WTC11 (cell line): ENCODE data around the gene MED4. TPM values are rescaled to one million over a fixed set of nuclear protein-coding genes. Genes with fewer than 3 reads are reported as not detected.

ENCODE experiments used
- CREM ChIP-seq: sonication (generic); formaldehyde crosslinking; IDR thresholded peaks from 2 replicates; pipeline ENCODE4 v1.8.1; 2022; ENCODE audit warnings: mild to moderate bottlenecking, missing genetic modification reagents, moderate library complexity
- FOXJ3 ChIP-seq: sonication (generic); formaldehyde crosslinking; IDR thresholded peaks from 2 replicates; pipeline ENCODE4 v1.9.0; 2021; ENCODE audit warnings: missing genetic modification reagents, mild to moderate bottlenecking, borderline replicate concordance
- FOXK1 ChIP-seq: sonication (generic); formaldehyde crosslinking; IDR thresholded peaks from 2 replicates; pipeline ENCODE4 v1.8.0; 2022; ENCODE audit warnings: mild to moderate bottlenecking, moderate library complexity, missing genetic modification reagents
- GABPB1 ChIP-seq: sonication (generic); formaldehyde crosslinking; IDR thresholded peaks from 2 replicates; pipeline ENCODE4 v1.8.1; 2023; ENCODE audit warnings: mild to moderate bottlenecking, missing genetic modification reagents
- GRHL2 ChIP-seq: fragments of 250-450 bp; sonication (Bioruptor Pico); IDR thresholded peaks from 2 replicates; pipeline ENCODE4 v1.8.0; 2022; ENCODE audit warnings: mild to moderate bottlenecking, moderate library complexity; ENCODE audit not compliant: insufficient replicate concordance, severe bottlenecking
- HMGXB4 ChIP-seq: sonication (generic); formaldehyde crosslinking; IDR thresholded peaks from 2 replicates; pipeline ENCODE4 v1.8.1; 2023; ENCODE audit warnings: mild to moderate bottlenecking, moderate library complexity, missing genetic modification reagents
- JAZF1 ChIP-seq: fragments of 250-450 bp; sonication (Bioruptor Pico); IDR thresholded peaks from 2 replicates; pipeline ENCODE4 v1.9.0; 2021; ENCODE audit warnings: moderate library complexity, mild to moderate bottlenecking, inconsistent platforms
- JUN ChIP-seq: sonication (generic); formaldehyde crosslinking; IDR thresholded peaks from 2 replicates; pipeline ENCODE4 v1.8.0; 2023; ENCODE audit warnings: mild to moderate bottlenecking, missing genetic modification reagents
- MYBL2 ChIP-seq: sonication (generic); formaldehyde crosslinking; IDR thresholded peaks from 2 replicates; pipeline ENCODE4 v1.8.1; 2023; ENCODE audit warnings: mild to moderate bottlenecking, moderate library complexity, missing genetic modification reagents
- NFATC4 ChIP-seq: fragments of 250-450 bp; sonication (Bioruptor Pico); IDR thresholded peaks from 2 replicates; pipeline ENCODE4 v1.9.0; 2021; ENCODE audit warnings: mild to moderate bottlenecking
- NFE2L1 ChIP-seq: sonication (generic); formaldehyde crosslinking; IDR thresholded peaks from 2 replicates; pipeline ENCODE4 v1.8.1; 2023; ENCODE audit warnings: missing genetic modification reagents
- NR2C2 ChIP-seq: sonication (generic); formaldehyde crosslinking; IDR thresholded peaks from 2 replicates; pipeline ENCODE4 v1.8.0; 2022; ENCODE audit warnings: mild to moderate bottlenecking, missing genetic modification reagents
- NR3C1 ChIP-seq: sonication (generic); formaldehyde crosslinking; conservative IDR thresholded peaks from 2 replicates; pipeline ENCODE4 v1.8.1; 2023; ENCODE audit warnings: low read depth, mild to moderate bottlenecking, missing genetic modification reagents
- OVOL2 ChIP-seq: fragments of 250-450 bp; sonication (Bioruptor Pico); IDR thresholded peaks from 2 replicates; pipeline ENCODE4 v1.9.0; 2021; ENCODE audit warnings: mild to moderate bottlenecking, borderline replicate concordance
- RELA ChIP-seq: sonication (generic); formaldehyde crosslinking; IDR thresholded peaks from 2 replicates; pipeline ENCODE4 v1.8.1; 2022; ENCODE audit warnings: missing genetic modification reagents, mild to moderate bottlenecking, borderline replicate concordance
- SOX15 ChIP-seq: fragments of 250-450 bp; sonication (Bioruptor Pico); IDR thresholded peaks from 2 replicates; pipeline ENCODE4 v1.9.0; 2021; ENCODE audit warnings: mild to moderate bottlenecking
- SP1 ChIP-seq: sonication (generic); formaldehyde crosslinking; conservative IDR thresholded peaks from 2 replicates; pipeline ENCODE4 v1.8.1; 2022; ENCODE audit warnings: missing genetic modification reagents
- TP53 ChIP-seq: sonication (generic); formaldehyde crosslinking; IDR thresholded peaks from 2 replicates; pipeline ENCODE4 v1.8.1; 2023; ENCODE audit warnings: mild to moderate bottlenecking, missing genetic modification reagents
- ZBTB21 ChIP-seq: sonication (generic); formaldehyde crosslinking; IDR thresholded peaks from 2 replicates; pipeline ENCODE4 v1.8.1; 2023; ENCODE audit warnings: mild to moderate bottlenecking, missing genetic modification reagents, borderline replicate concordance
- ZNF219 ChIP-seq: sonication (generic); formaldehyde crosslinking; IDR thresholded peaks from 2 replicates; pipeline ENCODE4 v1.8.0; 2023; ENCODE audit warnings: missing genetic modification reagents, mild to moderate bottlenecking, borderline replicate concordance
- ZNF232 ChIP-seq: sonication (generic); formaldehyde crosslinking; IDR thresholded peaks from 2 replicates; pipeline ENCODE4 v1.8.0; 2022; ENCODE audit warnings: mild to moderate bottlenecking, missing genetic modification reagents
- ZNF317 ChIP-seq: sonication (generic); formaldehyde crosslinking; IDR thresholded peaks from 2 replicates; pipeline ENCODE4 v1.8.1; 2023; ENCODE audit warnings: low read depth, mild to moderate bottlenecking, moderate library complexity, missing genetic modification reagents, borderline replicate concordance
- ZNF416 ChIP-seq: fragments of 250-450 bp; sonication (Bioruptor Pico); IDR thresholded peaks from 2 replicates; pipeline ENCODE4 v1.9.0; 2021; ENCODE audit warnings: mild to moderate bottlenecking, inconsistent platforms
- total RNA-seq: library from RNA; stranded (reverse); gene quantifications from 3 replicates; pipeline ENCODE4 v1.2.3, GENCODE V29; 2021
- TF ChIP-seq, protein P1 (sequence below): sonication (generic); formaldehyde crosslinking; IDR thresholded peaks from 2 replicates; pipeline ENCODE4 v1.8.0; 2022; ENCODE audit warnings: mild to moderate bottlenecking, missing genetic modification reagents
- TF ChIP-seq, protein P2 (sequence below): sonication (generic); formaldehyde crosslinking; IDR thresholded peaks from 2 replicates; pipeline ENCODE4 v1.8.0; 2023; ENCODE audit warnings: mild to moderate bottlenecking, missing genetic modification reagents
- TF ChIP-seq, protein P3 (sequence below): sonication (generic); formaldehyde crosslinking; IDR thresholded peaks from 2 replicates; pipeline ENCODE4 v1.8.1; 2022; ENCODE audit warnings: low read depth, missing genetic modification reagents, borderline replicate concordance
- TF ChIP-seq, protein P4 (sequence below): fragments of 250-450 bp; sonication (Bioruptor Pico); conservative IDR thresholded peaks from 2 replicates; pipeline ENCODE4 v1.9.0; 2021; ENCODE audit warnings: mild to moderate bottlenecking

Gene MED4
- total RNA-seq, 1 experiment from 2014 or later = 48.1 TPM

DNA sequence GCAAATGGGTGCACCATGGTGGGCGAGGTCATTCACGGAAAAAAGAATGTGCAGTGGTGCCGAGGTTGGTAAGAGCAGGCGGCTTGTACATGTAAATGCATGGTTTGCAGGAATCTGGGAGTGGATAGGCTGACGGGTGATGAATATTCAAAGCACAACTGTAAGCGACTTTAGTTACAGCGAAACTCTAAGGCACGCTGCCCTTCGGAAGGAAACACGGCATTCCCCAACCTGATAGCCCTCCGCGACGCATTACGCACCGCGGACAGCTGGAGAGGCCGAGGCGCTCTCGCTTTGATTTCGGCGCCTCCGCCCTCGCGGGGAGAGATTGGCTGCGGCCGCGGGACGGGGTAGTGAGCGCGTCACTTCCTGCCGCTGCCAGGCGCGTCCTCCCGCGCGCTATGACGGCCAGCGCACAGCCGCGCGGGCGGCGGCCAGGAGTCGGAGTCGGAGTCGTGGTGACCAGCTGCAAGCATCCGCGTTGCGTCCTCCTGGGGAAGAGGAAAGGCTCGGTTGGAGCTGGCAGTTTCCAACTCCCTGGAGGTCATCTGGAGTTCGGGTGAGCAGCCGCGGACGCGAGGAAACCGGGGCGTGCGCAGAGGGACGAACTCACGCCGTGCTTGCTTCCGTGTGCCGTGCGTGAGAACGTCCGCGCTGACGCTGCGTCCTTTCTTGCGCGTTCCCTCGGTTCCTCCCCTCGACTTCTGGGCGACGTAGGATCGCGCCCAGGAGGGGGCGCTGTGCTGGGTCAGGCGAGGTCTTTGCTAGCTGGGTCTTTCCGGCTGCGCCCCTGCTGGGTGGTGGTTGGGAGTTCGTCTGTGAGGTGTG lies 57.3 kb downstream of the MED4 start, which contains the start of gene NUDT15 (continued):
- 0 out of 2 replicates have a peak, but pooled peaks have one; percentile 68 for TF ChIP-seq ZNF416 (CRISPR knock-in tag)
- peak; percentile 87; the same call in 1 of the 2 replicates for TF ChIP-seq TP53 (CRISPR knock-in tag)
- peak; percentile 90 for TF ChIP-seq ZBTB21 (CRISPR knock-in tag)
- no peak for TF ChIP-seq SOX15 (CRISPR knock-in tag)
- 0 out of 2 replicates have a peak, but pooled peaks have one; percentile 56 for TF ChIP-seq FOXJ3 (CRISPR knock-in tag)
- peak; percentile 85 for TF ChIP-seq SP1
- no peak for TF ChIP-seq ZNF317 (CRISPR knock-in tag)
- TF ChIP-seq NR3C1 (CRISPR knock-in tag) = peak; percentile 95; the same call in 1 of the 2 replicates
- TF ChIP-seq CREM (CRISPR knock-in tag) = peak; percentile 87
- no peak for TF ChIP-seq JUN (CRISPR knock-in tag)
- peak; percentile 94; the same call in 1 of the 2 replicates for TF ChIP-seq ZNF232 (CRISPR knock-in tag)
- TF ChIP-seq FOXK1 (CRISPR knock-in tag) = peak; percentile 77
- TF ChIP-seq, protein P1, sequence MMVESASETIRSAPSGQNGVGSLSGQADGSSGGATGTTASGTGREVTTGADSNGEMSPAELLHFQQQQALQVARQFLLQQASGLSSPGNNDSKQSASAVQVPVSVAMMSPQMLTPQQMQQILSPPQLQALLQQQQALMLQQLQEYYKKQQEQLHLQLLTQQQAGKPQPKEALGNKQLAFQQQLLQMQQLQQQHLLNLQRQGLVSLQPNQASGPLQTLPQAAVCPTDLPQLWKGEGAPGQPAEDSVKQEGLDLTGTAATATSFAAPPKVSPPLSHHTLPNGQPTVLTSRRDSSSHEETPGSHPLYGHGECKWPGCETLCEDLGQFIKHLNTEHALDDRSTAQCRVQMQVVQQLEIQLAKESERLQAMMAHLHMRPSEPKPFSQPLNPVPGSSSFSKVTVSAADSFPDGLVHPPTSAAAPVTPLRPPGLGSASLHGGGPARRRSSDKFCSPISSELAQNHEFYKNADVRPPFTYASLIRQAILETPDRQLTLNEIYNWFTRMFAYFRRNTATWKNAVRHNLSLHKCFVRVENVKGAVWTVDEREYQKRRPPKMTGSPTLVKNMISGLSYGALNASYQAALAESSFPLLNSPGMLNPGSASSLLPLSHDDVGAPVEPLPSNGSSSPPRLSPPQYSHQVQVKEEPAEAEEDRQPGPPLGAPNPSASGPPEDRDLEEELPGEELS (CRISPR knock-in tag) = 0 out of 2 replicates have a peak, but pooled peaks have one; percentile 11
- no peak for TF ChIP-seq GRHL2
- no peak for TF ChIP-seq NFATC4 (CRISPR knock-in tag)
- TF ChIP-seq, protein P2, sequence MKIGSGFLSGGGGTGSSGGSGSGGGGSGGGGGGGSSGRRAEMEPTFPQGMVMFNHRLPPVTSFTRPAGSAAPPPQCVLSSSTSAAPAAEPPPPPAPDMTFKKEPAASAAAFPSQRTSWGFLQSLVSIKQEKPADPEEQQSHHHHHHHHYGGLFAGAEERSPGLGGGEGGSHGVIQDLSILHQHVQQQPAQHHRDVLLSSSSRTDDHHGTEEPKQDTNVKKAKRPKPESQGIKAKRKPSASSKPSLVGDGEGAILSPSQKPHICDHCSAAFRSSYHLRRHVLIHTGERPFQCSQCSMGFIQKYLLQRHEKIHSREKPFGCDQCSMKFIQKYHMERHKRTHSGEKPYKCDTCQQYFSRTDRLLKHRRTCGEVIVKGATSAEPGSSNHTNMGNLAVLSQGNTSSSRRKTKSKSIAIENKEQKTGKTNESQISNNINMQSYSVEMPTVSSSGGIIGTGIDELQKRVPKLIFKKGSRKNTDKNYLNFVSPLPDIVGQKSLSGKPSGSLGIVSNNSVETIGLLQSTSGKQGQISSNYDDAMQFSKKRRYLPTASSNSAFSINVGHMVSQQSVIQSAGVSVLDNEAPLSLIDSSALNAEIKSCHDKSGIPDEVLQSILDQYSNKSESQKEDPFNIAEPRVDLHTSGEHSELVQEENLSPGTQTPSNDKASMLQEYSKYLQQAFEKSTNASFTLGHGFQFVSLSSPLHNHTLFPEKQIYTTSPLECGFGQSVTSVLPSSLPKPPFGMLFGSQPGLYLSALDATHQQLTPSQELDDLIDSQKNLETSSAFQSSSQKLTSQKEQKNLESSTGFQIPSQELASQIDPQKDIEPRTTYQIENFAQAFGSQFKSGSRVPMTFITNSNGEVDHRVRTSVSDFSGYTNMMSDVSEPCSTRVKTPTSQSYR (CRISPR knock-in tag) = peak; percentile 94
- TF ChIP-seq, protein P3, sequence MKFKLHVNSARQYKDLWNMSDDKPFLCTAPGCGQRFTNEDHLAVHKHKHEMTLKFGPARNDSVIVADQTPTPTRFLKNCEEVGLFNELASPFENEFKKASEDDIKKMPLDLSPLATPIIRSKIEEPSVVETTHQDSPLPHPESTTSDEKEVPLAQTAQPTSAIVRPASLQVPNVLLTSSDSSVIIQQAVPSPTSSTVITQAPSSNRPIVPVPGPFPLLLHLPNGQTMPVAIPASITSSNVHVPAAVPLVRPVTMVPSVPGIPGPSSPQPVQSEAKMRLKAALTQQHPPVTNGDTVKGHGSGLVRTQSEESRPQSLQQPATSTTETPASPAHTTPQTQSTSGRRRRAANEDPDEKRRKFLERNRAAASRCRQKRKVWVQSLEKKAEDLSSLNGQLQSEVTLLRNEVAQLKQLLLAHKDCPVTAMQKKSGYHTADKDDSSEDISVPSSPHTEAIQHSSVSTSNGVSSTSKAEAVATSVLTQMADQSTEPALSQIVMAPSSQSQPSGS (CRISPR knock-in tag) = peak; percentile 83; the same call in 1 of the 2 replicates
- TF ChIP-seq GABPB1 = peak; percentile 77; the same call in 1 of the 2 replicates
- no peak; the same call in none of the 2 replicates for TF ChIP-seq NR2C2 (CRISPR knock-in tag)
- peak; percentile 88 for TF ChIP-seq NFE2L1 (CRISPR knock-in tag)
- no peak for TF ChIP-seq ZNF219 (CRISPR knock-in tag)
- TF ChIP-seq RELA (CRISPR knock-in tag) = no peak; the same call in none of the 2 replicates
- TF ChIP-seq, protein P4, sequence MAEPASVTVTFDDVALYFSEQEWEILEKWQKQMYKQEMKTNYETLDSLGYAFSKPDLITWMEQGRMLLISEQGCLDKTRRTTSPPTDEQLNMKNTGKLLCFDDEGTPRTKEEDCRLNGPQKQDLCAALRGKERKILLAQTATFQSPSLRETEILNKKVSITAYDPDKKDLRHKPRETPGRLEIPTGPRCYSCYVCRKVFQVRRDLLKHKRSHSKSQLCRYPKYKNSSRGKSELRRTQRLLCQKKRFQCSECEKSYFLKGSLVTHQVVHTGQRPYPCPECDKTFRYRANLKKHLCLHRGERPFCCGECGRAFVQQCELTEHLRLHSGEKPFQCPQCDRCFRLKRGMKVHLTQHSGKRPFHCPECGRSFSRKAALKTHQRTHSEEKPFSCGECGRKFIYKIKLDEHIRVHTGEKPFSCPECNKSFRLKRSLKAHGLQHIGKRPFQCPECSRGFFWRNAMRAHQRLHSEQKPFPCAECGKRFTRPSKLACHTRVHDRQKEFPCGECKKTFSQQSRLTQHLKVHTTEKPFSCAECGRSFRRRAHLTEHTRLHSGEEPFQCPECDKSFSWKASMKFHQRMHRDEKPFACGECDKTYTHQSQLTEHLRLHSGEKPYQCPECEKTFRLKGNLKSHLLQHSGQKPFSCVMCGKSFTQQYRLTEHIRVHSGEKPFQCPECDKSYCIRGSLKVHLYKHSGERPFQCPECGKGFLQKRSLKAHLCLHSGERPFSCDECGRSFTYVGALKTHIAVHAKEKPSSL (CRISPR knock-in tag) = no peak
- TF ChIP-seq JAZF1 (CRISPR knock-in tag) = no peak
- peak; percentile 97 for TF ChIP-seq MYBL2 (CRISPR knock-in tag)
- TF ChIP-seq HMGXB4 (CRISPR knock-in tag) = peak; percentile 86; the same call in 1 of the 2 replicates
- TF ChIP-seq OVOL2 (CRISPR knock-in tag) = peak; percentile 52; the same call in 1 of the 2 replicates
